DOHH2 (cell line): ENCODE results near the gene NELFCD.

ENCODE experiments used
- H3F3A ChIP-seq: fragments of 200-600 bp; sonication (generic), shearing (Covaris generic); 2 replicates; pipeline ENCODE4 v1.6.0; 2016; ENCODE audit warnings: antibody characterized with exemption, mild to moderate bottlenecking; ENCODE audit not compliant: control insufficient read depth, insufficient read depth
- H3K27ac ChIP-seq: fragments of 200-600 bp; sonication (generic); 2 replicates; pipeline ENCODE4 v1.5.1; 2014; ENCODE audit warnings: low read depth, mild to moderate bottlenecking, low read length, moderate library complexity
- H3K27me3 ChIP-seq: fragments of 200-600 bp; sonication (generic); 2 replicates; pipeline ENCODE4 v1.6.1; 2014; ENCODE audit warnings: mild to moderate bottlenecking, low read length, mixed read lengths; ENCODE audit not compliant: control insufficient read depth
- H3K36me3 ChIP-seq: fragments of 200-600 bp; sonication (generic); 2 replicates; pipeline ENCODE4 v1.6.1; 2014; ENCODE audit warnings: mild to moderate bottlenecking, low read length, moderate library complexity, mixed read lengths; ENCODE audit not compliant: control insufficient read depth
- H3K4me1 ChIP-seq: fragments of 200-600 bp; sonication (generic); 2 replicates; pipeline ENCODE4 v1.6.1; 2014; ENCODE audit warnings: mild to moderate bottlenecking, low read length, mixed read lengths; ENCODE audit not compliant: control insufficient read depth
- H3K4me2 ChIP-seq: fragments of 200-600 bp; sonication (generic); 2 replicates; pipeline ENCODE4 v1.6.0; 2014; ENCODE audit warnings: mild to moderate bottlenecking, low read length, moderate library complexity
- H3K4me3 ChIP-seq: fragments of 200-600 bp; sonication (generic); 2 replicates; pipeline ENCODE4 v1.5.1; 2014; ENCODE audit warnings: mild to moderate bottlenecking, low read length, mixed read lengths
- H3K79me2 ChIP-seq: fragments of 200-600 bp; sonication (generic); 2 replicates; pipeline ENCODE4 v1.6.1; 2014; ENCODE audit warnings: mild to moderate bottlenecking, low read length, mixed read lengths; ENCODE audit not compliant: control insufficient read depth
- H3K9me2 ChIP-seq: fragments of 200-600 bp; sonication (generic); replicated peaks from 2 replicates; pipeline ENCODE4 v1.6.1; 2014; ENCODE audit warnings: mild to moderate bottlenecking, low read length, mixed read lengths; ENCODE audit not compliant: control insufficient read depth
- H3K9me3 ChIP-seq: fragments of 200-600 bp; sonication (generic); 2 replicates; pipeline ENCODE4 v1.6.1; 2014; ENCODE audit warnings: antibody characterized with exemption, low read length, mixed read lengths; ENCODE audit not compliant: control insufficient read depth, insufficient read depth
- H4K20me1 ChIP-seq: fragments of 200-600 bp; sonication (generic); 2 replicates; pipeline ENCODE4 v1.6.0; 2014; ENCODE audit warnings: low read depth, mild to moderate bottlenecking, antibody characterized with exemption, low read length, moderate library complexity; ENCODE audit not compliant: control insufficient read depth, insufficient read depth
- CTCF ChIP-seq: fragments of 200-600 bp; sonication (generic); IDR thresholded peaks from one replicate; pipeline ENCODE4 v1.5.1; 2014; ENCODE audit warnings: antibody characterized with exemption, mild to moderate bottlenecking, low read depth, low read length; ENCODE audit not compliant: poor library complexity, severe bottlenecking
- EZH2phosphoT487 ChIP-seq: fragments of 200-600 bp; sonication (generic); IDR thresholded peaks from 2 replicates; pipeline ENCODE4 v1.6.1; 2017; ENCODE audit warnings: borderline replicate concordance, mild to moderate bottlenecking, antibody characterized with exemption, low read length, moderate library complexity, mixed read lengths

The NELFCD gene

GRCh38 chr20:58970146-58970545 is 10.9 kb upstream of the NELFCD start:
- peak overlapping the region; percentile 25; the same call in 1 of the 2 replicates for H3K4me3 ChIP-seq
- H3K4me1 ChIP-seq, result peaks cover 21% of the 10 kb centered on the region
- no peaks in the 10 kb centered on the region for H3K9me2 ChIP-seq
- no peaks in the 10 kb centered on the region for H3K79me2 ChIP-seq
- H3F3A ChIP-seq, result peaks cover 4% of the 10 kb centered on the region; the same call in 1 of the 2 replicates
- H3K27ac ChIP-seq, result no peak overlapping the region
- H3K27me3 ChIP-seq, result 0 out of 2 replicates have a peak, but pooled peaks cover 5% of the 10 kb centered on the region
- H3K9me3 ChIP-seq, result peaks cover 9% of the 10 kb centered on the region; the same call in 1 of the 2 replicates
- no peaks in the 10 kb centered on the region for H3K36me3 ChIP-seq
- no peaks in the 10 kb centered on the region for H4K20me1 ChIP-seq
- H3K4me2 ChIP-seq, result peak overlapping the region; percentile 53
- no peak for TF ChIP-seq EZH2phosphoT487
- no peak for TF ChIP-seq CTCF

DNA sequence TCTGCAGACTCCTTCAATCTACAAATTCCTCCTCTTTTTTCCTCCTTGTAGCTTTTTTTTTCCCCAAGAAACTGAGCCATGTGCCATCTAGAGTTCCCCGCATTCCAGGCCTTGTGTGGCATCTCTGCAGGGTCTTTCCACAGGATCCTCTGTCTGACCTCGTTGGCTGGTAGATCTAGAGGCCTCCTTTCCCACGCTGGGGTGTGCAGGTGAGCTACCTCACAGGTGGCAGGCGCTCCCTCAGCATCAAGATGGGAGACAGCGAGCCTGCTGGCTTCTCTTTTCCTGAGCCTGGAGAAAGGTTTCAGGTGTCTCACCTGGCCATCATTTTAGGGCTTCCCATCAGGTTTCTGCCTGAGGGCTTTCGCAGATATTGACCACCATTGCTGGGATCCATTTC is 9.6 kb upstream of the NELFCD start:
- Histone ChIP-seq H3K9me2 (no peaks in the 10 kb centered on the region), H3F3A (peaks cover 8% of the 10 kb centered on the region; the same call in 1 of the 2 replicates), H3K27ac (no peak overlapping the region), H3K4me3 (no peak overlapping the region), H3K79me2 (no peaks in the 10 kb centered on the region), H3K36me3 (no peaks in the 10 kb centered on the region), H3K27me3 (no peaks in the 10 kb centered on the region), H3K4me2 (no peak overlapping the region), H3K4me1 (peaks cover 21% of the 10 kb centered on the region), H3K9me3 (peaks cover 9% of the 10 kb centered on the region; the same call in 1 of the 2 replicates), H4K20me1 (no peaks in the 10 kb centered on the region)
- TF ChIP-seq CTCF, result no peak
- no peak for TF ChIP-seq EZH2phosphoT487

GRCh38 chr20:58973179-58973578 is 7.9 kb upstream of the NELFCD start:
- H3K9me3 ChIP-seq, result peaks cover 9% of the 10 kb centered on the region; the same call in 1 of the 2 replicates
- peaks cover 8% of the 10 kb centered on the region; the same call in 1 of the 2 replicates for H3F3A ChIP-seq
- H3K4me2 ChIP-seq, result no peak overlapping the region
- H3K4me3 ChIP-seq, result no peak overlapping the region
- peaks cover 23% of the 10 kb centered on the region for H3K4me1 ChIP-seq
- H3K36me3 ChIP-seq, result no peaks in the 10 kb centered on the region
- H3K27ac ChIP-seq, result no peak overlapping the region
- no peaks in the 10 kb centered on the region for H3K79me2 ChIP-seq
- TF ChIP-seq EZH2phosphoT487, result no peak
- no peak for TF ChIP-seq CTCF
- no peaks in the 10 kb centered on the region for H4K20me1 ChIP-seq
- H3K27me3 ChIP-seq, result no peaks in the 10 kb centered on the region
- no peaks in the 10 kb centered on the region for H3K9me2 ChIP-seq
